ENCODE data around the gene RARRES1.

Gene RARRES1

DNA sequence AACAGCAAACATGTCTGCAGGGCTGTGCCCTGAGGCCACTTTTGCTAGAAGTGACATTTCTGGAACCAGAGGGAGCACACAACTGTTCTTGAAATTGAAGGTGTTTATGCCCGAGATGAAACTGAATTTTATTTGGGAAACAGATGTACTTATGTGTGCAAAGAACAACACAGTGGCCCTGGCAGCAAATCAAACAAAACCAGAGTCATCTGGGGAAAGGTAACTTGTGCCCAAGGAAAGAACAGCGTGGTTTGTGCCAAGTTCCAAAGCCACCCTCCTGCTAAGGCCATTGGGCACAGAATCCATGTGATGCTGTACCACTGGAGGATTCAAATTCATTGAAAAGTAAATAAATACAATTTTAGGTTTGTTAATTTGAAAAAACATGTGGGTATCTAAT is 31.2 kb upstream of the RARRES1 start:
- DNase-seq: no peak

DNA sequence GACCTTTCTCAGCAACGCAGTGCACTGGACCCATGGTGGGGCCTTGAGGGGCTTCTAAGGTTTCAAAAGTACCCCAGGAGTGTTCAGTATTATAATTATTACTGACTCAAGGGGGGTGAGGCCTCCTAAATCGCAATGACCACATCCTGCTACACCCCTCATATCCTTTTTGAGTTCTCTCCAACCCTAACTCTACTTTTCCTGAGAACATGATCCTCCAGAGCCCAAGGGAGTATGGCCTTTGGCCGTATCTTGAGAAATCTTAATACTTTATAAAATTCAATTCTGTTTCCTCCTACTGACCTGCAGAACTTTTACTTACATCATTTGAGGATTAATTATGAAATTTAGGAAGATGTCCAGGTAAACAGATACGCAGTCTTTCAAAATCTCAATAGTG is 30.4 kb upstream of the RARRES1 start:
- DNase-seq: no peak

DNA sequence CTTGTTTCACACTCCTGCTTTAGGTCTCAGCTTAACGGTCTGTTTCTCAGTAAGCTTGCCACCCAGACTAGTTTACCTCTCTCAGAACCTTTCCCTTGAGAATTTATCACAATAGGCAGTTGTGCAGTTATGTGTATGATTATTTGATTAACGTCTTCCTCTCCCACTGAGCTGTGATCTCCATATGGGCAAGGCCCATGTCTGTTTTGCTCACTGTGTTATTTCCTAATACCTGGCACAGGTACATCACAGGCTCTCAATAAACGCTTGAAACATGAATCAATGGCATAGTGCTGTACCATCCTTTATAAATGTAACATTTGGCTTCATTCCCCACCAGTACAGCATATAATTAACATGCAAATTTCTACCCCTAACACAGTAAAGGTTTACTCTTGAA is 29.1 kb upstream of the RARRES1 start:
- DNase-seq: no peak

DNA sequence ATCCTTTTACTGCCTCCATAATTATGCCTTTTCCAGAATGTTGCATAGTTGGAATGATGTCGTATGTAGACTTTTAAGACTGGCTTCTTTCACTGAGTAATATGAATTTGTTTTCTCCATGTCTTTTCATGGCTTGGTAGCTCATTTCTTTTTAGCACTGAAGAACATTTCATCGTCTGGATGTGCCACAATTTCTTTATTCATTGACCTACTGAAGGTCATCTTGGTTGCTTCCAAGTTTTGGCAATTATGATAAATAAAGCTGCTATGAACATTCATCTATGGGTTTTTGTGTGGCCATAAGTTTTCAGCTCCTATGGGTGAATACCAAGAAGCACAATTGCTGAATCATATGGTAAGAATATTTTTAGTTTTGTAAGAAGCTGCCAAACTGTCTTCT is 23.2 kb upstream of the RARRES1 start:
- no peak for DNase-seq

DNA sequence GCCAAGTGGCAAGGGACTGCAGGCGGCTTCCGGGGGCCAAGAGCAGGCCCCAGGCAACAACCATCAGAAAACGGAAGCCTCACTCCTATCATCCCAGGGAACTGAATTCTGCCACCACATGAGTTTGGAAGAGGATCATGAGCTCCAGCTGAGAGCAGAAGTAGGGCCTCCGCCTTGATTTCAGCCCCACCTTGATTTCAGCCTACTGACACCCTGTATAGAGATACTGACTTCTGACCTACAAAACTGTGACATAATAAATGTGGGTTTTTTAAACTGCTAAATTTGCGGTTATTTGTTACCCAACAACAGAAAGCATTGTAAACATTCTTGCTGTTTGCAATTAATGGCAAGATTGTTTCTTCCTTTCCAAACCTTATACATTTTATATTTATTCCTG is 21.6 kb upstream of the RARRES1 start:
- DNase-seq: no peak

DNA sequence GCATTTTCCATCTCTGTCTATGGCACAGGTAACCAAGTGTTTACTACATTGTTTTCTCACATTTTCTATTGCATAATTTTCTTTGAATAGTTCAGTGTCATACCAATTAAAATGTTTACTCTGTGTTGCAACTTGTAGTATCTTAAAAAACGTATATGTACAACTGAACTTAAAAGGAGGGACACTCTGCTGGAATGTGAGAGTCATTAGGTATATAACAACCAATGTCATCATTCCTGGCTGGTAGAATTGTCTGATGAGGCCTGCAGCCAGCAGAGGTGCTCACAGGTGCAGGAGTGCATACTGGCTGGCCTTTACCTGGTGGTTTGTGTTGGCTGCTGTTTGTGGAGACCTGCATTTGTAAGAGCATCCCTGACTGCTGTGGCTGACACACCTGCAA is 19.1 kb upstream of the RARRES1 start:
- DNase-seq: no peak

DNA sequence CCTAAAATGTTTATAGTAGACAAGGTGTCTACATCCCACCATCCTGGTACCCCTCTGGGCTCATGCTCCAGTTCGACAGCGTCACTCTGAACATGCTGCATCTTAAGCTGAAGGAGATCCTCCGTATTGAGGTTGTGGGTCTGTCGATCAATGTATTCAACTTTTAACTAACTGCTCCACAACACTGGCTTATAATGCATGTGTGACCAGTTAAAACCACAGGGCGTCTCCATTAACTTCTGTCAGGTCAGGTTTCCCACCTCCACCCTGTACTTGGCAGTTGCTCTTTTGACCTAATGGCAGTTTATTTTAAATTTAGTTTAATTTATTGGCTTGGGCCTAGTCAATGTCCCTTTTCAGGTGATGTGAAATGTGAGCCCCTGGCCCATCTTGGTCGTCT is 17.8 kb upstream of the RARRES1 start:
- no peak for DNase-seq

DNA sequence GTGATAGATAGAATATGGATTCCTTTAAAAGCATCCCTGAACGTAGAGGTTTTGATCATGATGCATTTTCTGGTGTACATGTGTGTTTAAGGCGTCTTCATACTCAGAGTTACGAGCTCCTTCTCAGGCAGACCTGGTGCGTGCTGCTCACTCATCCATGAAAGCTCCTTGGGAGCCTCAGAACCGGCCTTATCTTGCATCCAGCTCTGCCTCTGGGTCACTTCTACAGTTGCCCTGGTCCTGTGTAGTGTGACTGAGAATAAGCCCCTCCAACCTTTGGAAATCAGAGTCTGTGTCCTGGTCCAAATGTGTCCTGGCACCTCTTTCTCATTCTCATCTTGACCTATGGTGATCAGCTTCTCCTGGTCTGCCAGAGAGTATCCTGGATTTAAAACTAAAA is 17.3 kb upstream of the RARRES1 start:
- DNase-seq: no peak

DNA sequence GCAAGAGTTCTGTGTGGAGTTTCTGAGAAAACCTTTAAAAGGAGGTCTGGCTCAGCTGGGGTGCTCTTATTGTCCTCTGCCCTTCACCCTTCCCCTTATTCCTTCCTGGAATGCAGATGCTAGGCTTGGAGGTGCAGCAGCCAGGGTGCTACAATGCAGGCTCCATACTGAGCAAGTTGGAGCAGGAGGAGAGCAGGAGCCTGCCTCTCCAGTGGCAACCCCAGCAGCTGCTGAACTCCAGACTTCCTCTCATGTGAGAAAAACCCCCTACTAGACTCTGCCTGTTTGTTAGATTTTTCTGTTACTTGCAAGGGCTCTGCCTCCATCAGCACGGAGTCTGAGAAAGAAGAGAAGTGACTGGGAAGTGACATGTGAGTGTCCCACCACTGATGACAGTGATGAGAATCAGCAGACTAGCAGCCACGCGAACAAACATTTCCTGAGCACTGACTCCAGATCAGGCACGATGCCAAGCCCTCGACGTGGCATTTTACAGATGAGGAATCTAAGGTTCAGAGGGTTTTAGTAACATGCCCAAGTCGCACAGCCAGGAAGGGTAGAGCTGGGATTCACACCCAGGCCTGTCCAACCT is 16.1 kb upstream of the RARRES1 start:
- no peak for DNase-seq

DNA sequence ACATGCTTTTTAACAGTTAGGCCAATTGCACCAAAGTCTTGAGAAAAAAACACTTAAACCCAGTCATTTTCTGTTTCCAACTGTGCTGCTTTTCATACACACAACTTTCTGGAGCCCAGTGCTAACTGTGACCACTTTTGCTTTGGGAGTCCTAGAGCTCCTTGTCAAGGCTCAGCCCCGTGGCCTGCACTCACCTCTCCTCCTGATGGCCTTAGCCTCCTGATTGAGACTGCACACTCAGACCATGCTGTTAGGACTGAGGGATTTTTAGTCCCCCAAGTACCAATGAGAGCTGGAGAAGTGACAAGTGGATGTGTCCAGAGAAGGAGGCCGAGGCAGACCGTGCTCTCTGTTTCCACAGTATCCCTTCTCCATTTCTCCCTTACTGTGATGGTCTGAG is 15.2 kb upstream of the RARRES1 start:
- DNase-seq: no peak

DNA sequence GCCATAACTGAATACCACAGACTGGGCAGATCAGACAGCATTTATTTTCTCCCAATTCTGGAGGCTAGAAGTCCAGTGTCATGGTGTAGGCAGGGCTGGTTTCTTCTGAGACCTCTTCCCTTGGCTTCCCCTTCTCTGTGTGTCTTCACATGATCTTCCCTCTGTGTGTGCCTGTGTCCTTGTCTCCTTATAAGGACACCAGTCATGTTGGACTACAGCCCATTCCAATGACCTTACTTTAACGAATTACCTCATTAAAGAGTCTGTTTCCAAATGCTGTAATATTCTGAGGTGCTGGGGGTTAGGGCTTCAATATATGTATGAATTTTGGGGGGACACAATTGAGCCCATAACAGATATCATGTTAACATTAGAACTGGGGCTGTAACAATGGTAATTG is 13.3 kb upstream of the RARRES1 start:
- no peak for DNase-seq

DNA sequence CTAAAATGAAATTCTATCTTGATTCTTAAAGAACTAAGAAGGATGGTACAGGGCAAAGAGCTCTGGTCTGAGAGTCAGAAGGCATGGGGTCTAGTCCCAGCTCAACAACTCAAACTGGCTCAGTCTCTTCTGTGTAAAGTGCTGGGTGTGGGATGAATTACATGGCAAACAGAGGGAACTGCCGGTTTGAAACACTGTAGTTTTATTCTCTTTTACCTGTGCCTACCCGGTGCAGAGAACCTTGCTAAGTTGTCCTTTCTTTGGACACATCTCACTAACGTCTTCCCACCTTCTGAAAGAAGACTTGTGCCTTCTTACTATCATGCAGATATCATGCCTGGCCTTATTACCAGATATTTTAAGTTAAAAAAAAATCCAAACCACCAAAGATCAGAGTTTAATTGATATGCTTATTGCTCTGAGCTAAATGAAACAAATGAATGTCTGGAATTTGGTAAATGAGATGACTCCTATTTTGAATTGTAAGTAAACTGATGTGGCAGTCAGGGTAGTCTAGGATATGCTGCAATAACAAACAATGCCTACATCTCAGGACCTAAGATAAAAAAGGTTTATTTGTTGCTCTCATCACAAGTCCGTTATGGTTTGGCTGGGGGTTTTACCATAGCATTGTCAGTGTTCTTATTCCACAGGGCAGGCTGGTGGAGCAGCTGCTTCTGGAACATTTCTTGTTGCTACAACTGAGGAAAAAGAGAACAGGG is 12.5 kb upstream of the RARRES1 start:
- no peak for DNase-seq

DNA sequence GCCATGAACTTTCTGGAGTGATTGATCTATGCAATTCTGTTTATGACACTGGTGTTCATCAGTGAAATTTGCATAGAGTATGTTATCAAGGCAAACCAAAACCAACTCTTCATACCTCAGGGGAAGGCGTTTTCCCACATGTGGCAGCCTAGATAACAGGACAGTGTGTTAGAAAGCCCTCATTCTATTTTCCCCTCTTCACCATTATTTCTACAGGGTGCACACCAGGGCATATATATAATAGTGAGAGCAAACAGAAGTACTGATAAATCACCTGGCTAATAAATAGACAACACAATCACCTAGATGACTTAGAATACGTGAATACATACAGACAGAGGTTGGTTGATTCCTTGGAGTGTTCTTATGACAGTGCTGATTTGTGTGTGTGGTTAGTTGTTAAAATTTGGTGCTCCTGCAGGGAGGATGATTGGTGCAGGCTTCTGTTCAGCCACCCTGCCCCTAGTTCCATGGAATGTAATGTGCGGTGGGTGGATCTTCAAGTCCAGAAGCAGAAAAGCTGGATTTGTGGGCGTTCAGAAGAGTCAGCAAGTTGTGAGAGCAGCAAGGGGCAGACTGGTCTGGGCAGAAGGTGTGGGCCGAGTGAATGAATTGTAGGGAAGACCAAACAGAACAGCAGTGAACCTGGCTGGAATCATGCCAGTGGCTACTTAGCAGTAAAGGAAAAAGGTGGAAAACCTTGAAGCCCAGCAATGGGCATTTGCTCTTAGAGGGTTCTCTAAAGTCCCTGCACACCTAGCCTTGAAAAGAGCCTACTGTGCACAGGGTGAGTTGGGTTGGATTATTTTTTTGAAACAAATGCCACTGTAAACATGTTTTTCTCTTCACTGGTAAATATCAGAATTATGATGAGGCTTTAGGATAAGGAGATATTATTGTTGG is 11.7 kb upstream of the RARRES1 start:
- no peak for DNase-seq

DNA sequence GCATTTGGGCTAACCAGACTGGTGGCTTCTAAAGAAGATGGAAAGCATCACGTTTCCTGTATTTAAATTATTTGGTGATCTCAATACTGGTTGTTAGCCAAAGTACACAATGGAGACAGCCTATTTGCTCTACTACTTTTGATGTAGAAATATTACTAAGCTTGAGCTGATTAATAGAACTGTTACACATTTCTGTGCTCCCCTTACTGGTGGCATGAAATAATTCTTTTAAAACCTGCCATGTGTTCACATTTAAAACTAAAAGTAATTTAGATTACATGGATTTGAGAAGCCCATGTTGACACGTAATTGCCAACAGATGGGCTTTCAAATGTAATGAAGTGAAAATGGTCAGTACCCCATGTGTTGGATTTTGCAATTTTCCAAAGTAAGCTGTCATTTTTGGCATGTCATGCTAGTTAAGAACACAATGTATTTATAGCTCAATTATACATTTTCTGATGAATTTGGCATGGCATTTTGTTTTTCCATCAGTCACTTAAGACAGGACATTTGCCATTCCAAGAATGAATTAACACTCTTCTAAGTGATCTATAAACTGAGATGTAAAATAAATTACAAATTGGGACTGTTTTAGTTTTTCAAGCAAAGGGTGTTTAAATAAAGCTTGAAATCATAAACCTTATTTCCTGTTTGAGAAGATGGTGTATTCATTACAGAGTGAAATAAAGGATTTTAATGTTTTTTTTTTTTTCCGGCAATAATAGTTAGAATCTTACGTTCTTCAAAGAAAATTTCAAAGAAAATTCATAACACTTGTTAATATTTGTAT is 10.8 kb upstream of the RARRES1 start:
- DNase-seq: no peak

DNA sequence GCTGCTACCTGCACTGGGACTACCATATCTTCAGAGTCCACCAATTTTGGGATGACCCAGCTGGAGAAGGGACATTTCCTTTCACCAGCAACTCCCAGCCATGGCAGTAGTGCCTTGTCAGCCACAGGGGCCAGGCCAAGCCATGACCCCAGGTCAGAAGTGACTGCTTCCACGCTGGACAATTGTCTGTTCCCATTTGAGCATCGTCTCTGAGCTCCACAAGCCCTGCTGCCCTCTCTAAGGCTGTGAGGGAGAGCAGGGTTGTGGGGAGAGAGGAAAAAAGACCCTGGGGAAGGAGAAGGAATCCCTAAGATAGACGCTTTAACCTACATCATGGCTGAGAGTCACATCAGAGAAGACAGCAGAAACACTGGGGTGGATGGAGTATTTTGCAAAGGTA is 7.4 kb upstream of the RARRES1 start:
- DNase-seq: no peak

DNA sequence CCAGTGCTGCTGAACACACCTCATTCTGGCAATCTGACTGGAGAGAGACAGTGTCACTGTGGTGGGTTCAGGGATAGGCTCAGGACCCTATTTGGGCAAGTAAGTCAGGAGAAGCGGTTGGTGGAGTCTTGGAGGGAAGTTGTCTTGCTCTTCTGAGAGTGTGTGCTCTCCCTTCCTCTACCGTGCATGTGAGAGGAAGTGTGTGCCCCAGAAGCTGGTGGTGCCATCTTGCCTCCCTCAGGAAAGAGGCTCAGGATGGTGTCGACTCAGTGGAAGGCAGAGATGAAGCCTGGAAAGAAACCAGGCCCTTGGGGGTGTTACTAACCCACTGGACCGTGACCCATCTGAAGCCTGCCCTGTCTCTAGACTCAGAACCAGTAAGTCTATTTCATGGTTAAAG is 6.8 kb upstream of the RARRES1 start:
- no peak for DNase-seq

DNA sequence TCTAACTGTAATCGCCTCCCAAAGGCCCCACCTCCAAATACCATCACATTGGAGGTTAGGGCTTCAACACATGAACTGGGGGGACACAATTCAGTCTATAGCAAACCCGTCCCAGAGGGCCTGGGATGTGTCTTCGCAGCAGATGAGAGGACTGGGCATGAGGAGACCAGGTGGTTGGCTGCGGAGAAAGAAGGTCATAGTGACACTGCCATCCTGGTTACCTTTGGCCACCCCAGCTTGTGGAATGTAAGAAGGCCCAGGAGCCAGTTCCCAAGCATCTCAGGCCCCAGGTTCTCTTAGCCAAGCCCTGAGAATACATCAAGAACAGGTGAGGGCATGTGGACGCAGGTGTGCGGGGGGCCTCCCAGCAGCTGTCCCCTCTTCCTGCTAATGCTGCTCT is 6.4 kb upstream of the RARRES1 start:
- no peak for DNase-seq

DNA sequence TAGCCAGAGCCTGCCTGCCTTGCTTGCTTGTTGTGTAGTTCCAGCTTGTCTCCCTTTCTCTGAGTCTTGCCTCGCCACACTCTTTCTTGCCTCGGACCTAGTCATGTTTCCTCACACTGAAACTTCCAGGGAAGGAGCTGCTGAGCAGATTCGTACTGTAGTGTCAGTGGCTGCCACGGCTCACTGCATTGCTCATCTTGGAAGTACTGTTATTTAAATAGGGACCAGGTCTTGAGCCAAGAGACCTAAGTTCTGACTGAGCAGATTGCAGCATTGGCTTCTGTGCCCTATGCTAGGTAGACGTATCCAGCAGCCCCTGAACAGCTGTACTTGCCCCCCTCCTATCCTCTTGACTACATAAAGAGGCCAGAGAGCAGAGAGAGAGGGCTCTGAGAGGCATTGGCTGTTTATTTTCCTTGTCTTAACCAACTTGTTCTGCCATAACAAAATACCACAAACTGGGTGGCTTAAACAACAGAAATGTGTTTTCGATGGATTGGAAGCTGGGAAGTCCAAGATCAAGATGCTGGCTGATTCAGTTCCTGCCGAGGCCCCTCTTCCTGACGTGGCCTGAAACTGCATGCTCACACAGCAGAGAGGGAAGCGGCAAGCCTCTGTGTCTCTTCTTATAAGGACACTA is 5.8 kb upstream of the RARRES1 start:
- DNase-seq: no peak

DNA sequence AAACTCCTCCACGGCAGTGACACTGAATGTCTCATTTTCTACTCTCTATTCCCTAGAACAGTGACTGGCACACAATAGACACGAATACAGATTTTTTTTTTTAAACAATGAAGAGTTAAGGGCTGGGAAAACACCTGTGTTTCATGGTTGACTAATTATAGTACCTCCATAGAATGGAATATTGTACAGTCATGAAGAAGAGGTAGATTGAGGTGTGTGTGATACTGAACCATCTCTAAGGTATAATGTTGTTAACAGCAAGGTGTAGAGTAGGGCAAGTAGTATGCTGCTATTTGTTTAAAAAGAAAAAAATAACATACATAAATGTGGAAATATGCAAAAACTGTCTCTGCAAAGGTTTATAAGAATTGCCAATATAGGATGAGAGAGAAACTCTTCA is 5.2 kb upstream of the RARRES1 start:
- no peak for DNase-seq

DNA sequence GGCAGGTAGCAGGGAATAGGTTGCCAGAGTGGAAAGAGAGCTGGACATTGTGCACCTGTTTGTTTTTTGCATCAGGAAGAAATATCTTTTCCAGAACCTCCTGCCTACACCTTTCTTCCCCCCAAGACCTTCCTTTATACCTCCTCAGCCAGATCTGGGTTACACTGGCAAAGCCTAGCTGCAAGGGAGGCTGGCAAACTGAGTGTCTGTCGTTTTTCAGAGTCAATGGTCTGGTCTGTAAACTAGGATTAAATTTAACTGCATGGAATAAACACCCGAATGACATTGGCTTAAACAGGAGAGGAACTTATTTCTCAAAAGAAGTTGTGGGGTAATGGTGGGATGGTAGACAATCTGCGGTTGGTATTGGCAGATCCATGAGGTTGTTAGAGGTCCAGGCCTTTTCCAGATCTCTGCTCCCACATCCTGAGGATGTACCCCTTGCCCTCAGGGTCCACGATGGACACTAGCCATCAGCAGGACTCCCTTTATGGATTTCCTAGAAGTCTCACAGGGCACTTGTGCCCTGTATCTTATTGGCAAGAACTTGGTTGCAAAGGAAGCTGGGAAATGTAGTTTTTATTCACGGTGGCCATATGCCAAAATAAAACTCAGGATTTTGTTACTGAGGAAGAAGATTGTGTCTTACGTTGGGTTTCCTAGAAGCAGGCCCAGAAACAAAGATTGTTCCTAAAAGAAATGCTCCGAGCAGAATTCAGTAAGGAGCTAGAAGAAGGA is 3.2 kb upstream of the RARRES1 start:
- no peak for DNase-seq

DNA sequence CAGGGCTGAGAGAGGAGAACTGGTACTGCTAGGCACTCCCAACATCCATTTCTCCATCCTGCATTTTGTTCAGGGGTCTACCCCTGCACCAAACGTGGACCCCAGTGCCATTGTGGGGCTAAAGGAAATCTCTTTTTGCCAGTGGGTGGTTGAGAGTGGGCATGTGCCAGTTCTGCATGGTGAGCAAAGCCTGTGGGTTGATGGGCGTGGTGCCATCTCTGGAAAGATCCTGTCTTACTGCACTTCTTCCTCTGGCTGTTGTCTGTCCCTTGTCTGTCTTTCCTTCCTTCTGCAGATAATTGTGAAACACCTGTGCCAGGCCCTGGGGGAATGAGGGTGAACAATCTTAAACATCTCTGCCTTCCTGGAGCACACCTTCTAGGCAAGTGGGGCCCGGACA is 1.4 kb upstream of the RARRES1 start:
- no peak for DNase-seq

DNA sequence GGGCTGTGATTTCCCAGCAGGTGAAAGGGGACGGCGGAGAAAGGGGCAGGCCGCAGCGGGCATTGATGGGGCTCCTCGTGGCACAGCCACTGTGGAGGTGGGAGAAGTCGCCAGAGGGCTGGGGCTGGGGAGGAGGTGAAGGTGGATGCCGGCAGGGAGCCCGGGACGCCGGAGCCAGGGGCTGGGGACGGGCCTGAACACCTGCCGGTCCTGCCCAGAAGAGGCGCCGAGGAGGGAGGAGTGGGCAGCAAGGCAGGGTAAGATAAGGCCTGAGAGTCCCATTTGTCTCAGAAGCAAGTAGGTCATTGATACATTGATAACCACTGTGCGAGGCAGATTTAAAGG is 571 bp upstream of the RARRES1 start:
- no peak for DNase-seq
